Activated naive CD8-positive, alpha-beta T cell (primary cell): ENCODE results near the gene CDH4.

Experiments used
- H3K27ac Mint-ChIP-seq: one replicate; pipeline ENCODE4 v1.8.0; 2021; ENCODE audit warnings: mixed read lengths
- H3K27me3 Mint-ChIP-seq: one replicate; pipeline ENCODE4 v1.8.0; 2021; ENCODE audit warnings: mixed read lengths
- H3K36me3 Mint-ChIP-seq: one replicate; pipeline ENCODE4 v1.8.0; 2021; ENCODE audit warnings: mixed read lengths
- H3K4me1 Mint-ChIP-seq: one replicate; pipeline ENCODE4 v1.8.0; 2021; ENCODE audit warnings: low read depth, mixed read lengths
- H3K4me3 Mint-ChIP-seq: one replicate; pipeline ENCODE4 v1.8.0; 2021; ENCODE audit warnings: mild to moderate bottlenecking, mixed read lengths
- H3K9me3 Mint-ChIP-seq: one replicate; pipeline ENCODE4 v1.8.0; 2021; ENCODE audit warnings: low read depth, mixed read lengths

Gene CDH4

DNA sequence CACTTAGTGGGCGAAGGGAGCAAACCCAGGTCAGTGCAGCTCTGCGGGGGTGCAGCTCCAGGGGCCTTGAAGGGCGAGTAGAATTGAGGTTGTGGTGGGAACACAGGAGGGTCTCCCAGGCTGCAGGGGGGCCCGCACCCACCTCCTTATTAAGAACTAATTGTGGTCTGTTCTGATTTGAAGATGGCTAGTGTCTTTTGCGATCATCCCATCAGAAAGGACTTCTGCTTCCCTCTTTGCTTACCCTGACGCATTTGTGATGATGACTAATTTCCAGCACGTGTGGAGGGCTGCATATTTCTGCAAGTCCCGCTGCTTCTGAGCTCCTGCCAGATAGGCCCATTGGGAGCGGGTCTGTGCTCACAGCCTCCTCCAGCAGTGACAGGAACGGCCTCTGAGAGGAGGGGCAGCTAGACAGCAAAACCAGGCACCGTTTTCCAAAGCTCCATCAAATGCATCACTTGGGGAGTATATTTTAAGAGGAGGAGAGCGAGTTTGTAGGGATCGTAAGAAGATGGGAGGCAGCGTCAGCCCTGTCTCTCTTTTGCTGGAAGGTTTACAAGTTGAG, 268.9 kb downstream of the CDH4 start:
- Mint-ChIP-seq H3K9me3 (no peaks in the 10 kb centered on the region), H3K27ac (no peak overlapping the region), H3K4me3 (no peak overlapping the region), H3K27me3 (peaks cover 2% of the 10 kb centered on the region), H3K36me3 (no peaks in the 10 kb centered on the region), H3K4me1 (peaks cover 2% of the 10 kb centered on the region)

DNA sequence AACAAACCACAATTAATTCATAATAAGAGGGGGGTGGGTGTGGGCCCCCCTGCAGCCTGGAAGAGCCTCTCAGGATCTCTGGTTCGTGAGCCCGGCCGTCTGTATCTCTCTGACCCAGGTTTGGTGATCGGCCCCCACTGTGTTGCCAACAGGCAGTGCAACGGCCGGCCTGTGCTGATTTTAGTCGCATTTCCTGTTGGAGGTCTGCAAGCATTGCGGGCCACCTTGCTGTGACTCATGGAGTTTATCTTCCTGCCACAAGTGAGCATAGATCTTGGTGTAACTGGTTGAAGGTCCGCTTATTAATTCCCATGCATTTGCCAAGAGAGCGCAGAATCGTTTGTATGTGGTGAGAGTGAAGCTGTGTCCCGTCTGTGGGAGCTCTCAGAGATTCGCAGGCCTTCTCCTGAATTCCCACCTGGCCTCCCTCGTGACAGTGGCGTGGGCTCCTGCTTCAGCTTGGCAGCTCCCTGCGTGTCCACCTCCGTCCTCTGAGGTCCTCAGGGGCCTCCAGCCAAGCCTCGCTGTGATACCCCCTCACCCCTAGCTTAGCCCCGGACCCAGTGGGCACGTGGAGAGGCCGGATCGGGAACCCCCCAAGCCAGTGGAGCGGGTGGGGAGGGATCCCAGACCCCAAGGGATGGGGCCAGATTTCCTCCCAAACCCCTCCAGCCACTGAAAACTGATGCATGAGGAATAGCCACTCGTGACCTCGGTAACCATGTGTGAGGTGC, 269.8 kb downstream of the CDH4 start:
- H3K27me3 Mint-ChIP-seq = no peaks in the 10 kb centered on the region
- H3K27ac Mint-ChIP-seq = no peak overlapping the region
- no peak overlapping the region for H3K4me3 Mint-ChIP-seq
- H3K4me1 Mint-ChIP-seq = peaks cover 2% of the 10 kb centered on the region
- no peaks in the 10 kb centered on the region for H3K9me3 Mint-ChIP-seq
- H3K36me3 Mint-ChIP-seq = no peaks in the 10 kb centered on the region

DNA sequence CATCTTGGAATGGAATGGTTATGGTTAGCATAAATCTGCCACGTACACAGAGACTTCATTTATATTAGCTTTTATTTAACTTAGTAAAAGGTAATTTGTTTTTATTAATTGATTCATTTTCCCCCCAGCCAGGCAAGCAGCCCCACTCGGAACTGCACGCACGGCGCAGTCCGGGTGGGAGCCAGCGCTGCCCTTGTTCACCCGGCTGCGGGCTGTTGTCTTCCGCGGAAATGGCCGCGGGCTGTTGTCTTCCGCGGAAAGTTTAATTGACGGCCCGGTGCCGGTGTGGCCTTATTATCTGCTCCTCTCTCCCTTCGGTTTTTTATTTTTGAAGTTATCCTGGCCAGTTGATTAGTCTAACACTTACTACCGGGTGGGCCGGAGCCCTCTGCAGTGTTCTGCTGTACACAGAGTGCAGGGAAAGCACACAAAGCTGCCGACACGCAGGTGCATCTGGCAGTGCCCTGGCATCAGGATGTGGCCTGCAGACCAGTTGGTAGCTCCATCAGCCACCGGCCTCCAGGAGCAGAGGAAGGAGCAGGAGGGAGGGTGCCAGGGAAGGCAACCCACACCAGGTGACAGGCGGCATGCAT, 270.5 kb downstream of the CDH4 start:
- no peak overlapping the region for H3K4me3 Mint-ChIP-seq
- H3K9me3 Mint-ChIP-seq = no peaks in the 10 kb centered on the region
- peaks cover 2% of the 10 kb centered on the region for H3K4me1 Mint-ChIP-seq
- no peaks in the 10 kb centered on the region for H3K27me3 Mint-ChIP-seq
- no peak overlapping the region for H3K27ac Mint-ChIP-seq
- no peaks in the 10 kb centered on the region for H3K36me3 Mint-ChIP-seq

DNA sequence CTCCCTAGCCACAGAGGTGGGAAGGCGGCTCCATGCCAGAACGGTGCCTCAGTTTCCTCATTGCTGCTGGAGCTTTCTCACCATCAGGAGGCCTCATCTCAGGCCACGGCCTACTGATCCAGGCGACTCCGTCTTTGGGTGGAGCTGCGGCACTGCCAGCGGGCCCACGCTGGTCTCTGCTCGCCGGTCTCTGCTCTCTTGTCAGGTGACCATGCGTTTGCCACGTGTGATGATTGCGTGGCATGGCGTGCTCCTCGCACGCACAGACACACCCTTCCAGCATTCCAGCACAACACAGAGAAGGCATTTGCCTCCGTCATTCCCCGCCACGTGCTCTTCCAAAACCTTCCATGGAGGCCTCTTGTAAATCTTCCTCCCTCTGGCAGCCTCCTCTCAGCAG, 271.1 kb downstream of the CDH4 start:
- H3K27ac Mint-ChIP-seq = no peak overlapping the region
- no peaks in the 10 kb centered on the region for H3K9me3 Mint-ChIP-seq
- peaks cover 2% of the 10 kb centered on the region for H3K4me1 Mint-ChIP-seq

DNA sequence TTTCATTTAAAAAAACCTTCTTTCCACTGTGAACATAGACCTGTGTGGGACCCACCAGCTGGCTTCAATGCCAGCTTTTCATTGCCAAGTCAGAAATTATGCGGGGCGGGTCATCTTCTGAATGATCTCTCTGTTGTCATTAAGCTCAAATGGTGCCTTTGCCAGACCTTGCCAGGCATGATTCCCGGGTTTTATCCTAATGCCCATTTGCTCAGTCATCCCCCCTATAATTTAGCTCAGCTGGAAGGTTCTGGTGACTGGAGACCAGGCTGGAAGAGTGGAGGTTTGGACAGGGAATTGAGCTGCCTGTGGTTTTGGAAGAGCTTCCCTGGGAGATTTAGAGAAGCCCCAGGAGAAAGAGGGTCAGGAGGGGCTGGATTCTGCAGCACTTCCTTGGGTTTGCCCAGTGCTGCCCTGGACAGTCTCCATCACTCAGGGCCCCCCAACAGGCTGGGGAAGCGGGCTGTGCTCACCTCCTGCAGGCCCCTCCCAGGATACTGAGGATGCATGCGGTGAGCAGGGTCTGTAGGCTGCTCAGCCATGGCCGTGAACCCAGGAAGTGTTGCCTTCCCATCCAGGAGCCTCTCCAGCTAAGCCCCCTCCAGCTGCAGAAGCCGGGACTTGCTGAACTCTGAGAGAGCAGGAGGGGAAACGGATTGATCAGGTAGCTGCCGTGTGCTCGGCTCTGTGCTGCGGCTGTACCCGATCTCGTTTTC, 273.0 kb downstream of the CDH4 start:
- Mint-ChIP-seq H3K27me3 (no peaks in the 10 kb centered on the region), H3K36me3 (no peaks in the 10 kb centered on the region), H3K4me1 (peaks cover 2% of the 10 kb centered on the region), H3K4me3 (no peak overlapping the region), H3K27ac (no peak overlapping the region), H3K9me3 (no peaks in the 10 kb centered on the region)

More for the DNA sequence above, 271.1 kb downstream of the CDH4 start:
- Mint-ChIP-seq H3K4me3 (no peak overlapping the region), H3K27me3 (no peaks in the 10 kb centered on the region), H3K36me3 (no peaks in the 10 kb centered on the region)

DNA sequence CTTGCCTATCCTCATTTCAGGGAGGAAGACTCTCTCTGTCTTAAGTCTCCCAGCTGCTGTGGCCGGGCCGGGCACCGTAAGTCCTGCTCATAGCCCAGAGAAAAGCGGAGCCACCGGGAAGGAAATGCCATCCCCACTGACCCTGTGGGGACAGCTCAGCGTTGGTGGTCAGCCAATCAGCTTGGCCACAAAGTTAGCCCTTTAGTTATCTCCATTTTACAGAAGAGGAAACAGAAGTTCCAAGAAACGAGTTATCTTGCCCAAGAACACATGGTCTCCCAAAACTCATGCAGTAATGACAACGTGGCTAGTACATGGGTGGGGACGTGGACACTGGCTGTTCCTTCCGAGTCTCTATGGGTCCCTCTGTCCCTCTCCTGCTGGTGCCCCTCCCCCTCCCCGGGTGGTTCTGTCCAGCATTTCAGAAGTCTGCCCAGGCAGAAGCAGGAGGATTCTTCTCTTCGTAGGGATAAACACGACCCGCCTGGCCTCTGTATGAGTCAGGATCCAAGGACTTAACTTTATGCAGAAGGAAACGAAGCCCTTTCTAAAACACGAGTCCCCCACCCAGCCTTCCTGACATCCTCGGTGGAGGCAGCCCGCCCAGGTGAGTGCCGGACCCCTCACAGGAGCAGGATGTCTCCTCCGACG, 273.8 kb downstream of the CDH4 start:
- Mint-ChIP-seq H3K4me3 (no peak overlapping the region), H3K4me1 (peaks cover 2% of the 10 kb centered on the region)

DNA sequence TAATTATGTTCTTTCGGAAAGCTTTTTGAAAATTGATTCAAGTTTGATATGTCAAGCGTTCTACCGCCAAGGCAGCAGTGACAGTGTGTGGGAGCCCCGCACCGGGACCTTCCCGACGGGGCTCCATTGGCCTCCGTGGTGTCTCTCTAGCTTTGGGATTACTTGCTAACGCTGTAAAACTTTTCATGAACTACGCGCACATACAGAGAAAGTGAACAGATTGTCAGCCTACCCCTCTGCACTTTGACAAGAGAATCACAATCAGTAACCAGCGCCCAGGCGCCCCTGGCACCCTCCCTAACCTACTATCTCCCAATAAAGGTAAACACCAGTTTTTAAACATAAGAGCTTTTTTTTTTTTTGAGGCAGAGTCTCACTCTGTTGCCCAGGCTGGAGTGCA, 274.8 kb downstream of the CDH4 start:
- Mint-ChIP-seq H3K27me3 (no peaks in the 10 kb centered on the region), H3K36me3 (no peaks in the 10 kb centered on the region), H3K27ac (no peak overlapping the region), H3K4me1 (no peaks in the 10 kb centered on the region), H3K9me3 (no peaks in the 10 kb centered on the region), H3K4me3 (no peak overlapping the region)

More for the DNA sequence above, 273.8 kb downstream of the CDH4 start:
- Mint-ChIP-seq H3K36me3 (no peaks in the 10 kb centered on the region), H3K27ac (no peak overlapping the region), H3K9me3 (no peaks in the 10 kb centered on the region), H3K27me3 (no peaks in the 10 kb centered on the region)

DNA sequence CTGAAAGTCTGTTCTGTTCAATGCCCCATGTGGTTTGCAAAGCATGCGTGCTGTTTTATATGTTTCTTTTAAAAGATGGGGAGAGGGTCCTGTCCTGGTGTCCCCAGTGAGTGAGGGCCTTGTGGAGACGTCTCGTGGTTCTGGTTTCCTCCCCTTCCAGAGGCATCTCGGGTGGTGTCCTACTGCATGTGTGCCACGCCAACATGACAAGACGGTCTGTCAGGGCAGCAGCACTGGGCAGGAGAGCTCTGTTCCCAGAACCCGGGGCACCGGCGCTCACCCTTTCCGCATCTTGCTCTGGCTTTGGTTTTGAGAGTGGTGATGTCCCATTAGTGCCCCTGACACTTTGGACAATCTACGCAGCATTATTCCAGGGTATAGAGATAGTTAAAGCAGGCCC, 275.6 kb downstream of the CDH4 start:
- no peaks in the 10 kb centered on the region for H3K36me3 Mint-ChIP-seq

DNA sequence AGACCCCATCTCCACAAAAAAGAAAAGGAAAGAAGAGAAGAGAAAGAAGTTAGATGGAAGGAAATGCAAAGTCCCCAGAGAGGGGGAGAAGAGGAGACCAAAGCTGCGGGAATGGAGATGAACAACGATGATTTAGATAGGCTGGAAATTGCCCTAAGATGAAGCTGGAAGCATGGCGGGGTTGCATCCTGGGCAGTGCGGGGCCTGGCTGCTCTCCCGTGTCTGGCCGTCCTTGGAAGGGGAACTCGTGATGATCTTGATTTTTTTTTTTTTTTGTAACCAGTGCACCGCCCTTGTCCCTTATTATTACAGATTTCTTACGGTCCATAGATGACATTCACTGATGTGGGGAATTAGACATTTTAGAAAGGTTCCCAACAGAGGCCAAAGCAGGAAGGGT, 276.5 kb downstream of the CDH4 start:
- H3K9me3 Mint-ChIP-seq = no peaks in the 10 kb centered on the region
- no peaks in the 10 kb centered on the region for H3K36me3 Mint-ChIP-seq
- no peak overlapping the region for H3K4me3 Mint-ChIP-seq
- no peak overlapping the region for H3K27ac Mint-ChIP-seq
- no peaks in the 10 kb centered on the region for H3K4me1 Mint-ChIP-seq
- no peaks in the 10 kb centered on the region for H3K27me3 Mint-ChIP-seq

More for the DNA sequence above, 275.6 kb downstream of the CDH4 start:
- Mint-ChIP-seq H3K4me3 (no peak overlapping the region), H3K4me1 (no peaks in the 10 kb centered on the region), H3K27ac (no peak overlapping the region), H3K27me3 (no peaks in the 10 kb centered on the region), H3K9me3 (no peaks in the 10 kb centered on the region)

DNA sequence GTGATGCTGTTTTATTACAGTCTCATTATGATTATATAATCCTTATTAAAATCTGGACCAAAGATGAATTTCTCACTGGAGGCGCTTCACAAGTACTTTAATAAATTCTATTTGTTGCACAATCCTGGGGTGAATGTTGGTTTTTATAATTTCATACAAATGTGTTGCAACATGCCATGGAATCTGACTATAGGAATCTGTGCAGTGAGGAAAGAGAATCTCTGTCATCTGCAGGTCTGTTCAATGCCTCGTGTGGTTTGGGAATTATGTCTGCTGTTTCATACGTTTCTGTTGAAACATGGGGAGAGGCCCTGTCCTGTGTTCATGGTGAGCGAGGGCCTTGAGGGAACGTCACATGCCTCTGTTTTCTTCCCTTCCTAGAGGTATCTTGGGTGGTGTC, 277.3 kb downstream of the CDH4 start:
- Mint-ChIP-seq H3K4me3 (no peak overlapping the region), H3K27ac (no peak overlapping the region), H3K36me3 (no peaks in the 10 kb centered on the region), H3K4me1 (no peaks in the 10 kb centered on the region), H3K27me3 (no peaks in the 10 kb centered on the region), H3K9me3 (no peaks in the 10 kb centered on the region)

DNA sequence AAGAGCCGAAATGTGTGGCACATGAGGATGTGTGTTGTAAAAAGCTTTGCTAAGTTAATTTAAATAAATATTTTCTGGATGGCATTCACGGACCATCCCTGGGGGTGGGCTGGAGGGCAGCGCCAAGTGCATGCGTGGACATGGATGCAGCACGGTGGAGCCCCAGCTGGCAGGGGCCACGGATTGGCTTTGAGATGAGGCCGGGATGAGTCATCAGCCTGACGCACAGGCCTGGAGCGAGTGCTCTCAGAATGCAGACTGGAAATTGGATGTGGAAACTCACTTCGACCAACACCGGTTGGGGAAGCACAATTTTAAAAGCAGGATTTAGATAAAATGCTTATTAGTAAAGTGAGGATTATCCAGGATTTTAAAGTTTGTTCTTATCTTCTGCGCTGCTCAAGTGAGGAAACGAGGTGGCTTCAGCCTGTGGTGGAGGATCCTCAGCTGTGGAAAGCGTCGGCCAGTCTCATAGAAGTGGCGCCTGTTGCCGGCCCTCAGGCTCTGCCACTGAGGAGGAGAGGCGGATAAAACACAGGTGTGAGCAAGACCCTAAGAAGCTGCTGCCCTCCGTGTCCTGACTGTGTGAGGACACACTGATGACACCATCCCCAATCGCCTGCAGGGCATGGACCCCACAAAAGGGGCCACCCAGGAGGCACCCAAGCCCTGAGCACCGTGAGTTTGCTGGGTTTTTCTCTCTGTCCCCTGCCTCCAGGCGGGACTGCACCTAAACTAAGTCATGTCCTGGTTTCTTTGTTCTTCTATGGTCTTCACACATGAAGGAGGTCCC, 279.7 kb downstream of the CDH4 start:
- H3K36me3 Mint-ChIP-seq = no peaks in the 10 kb centered on the region
- H3K4me1 Mint-ChIP-seq = no peaks in the 10 kb centered on the region
- H3K27ac Mint-ChIP-seq = no peak overlapping the region
- H3K9me3 Mint-ChIP-seq = no peaks in the 10 kb centered on the region
- H3K27me3 Mint-ChIP-seq = no peaks in the 10 kb centered on the region
- H3K4me3 Mint-ChIP-seq = no peak overlapping the region

DNA sequence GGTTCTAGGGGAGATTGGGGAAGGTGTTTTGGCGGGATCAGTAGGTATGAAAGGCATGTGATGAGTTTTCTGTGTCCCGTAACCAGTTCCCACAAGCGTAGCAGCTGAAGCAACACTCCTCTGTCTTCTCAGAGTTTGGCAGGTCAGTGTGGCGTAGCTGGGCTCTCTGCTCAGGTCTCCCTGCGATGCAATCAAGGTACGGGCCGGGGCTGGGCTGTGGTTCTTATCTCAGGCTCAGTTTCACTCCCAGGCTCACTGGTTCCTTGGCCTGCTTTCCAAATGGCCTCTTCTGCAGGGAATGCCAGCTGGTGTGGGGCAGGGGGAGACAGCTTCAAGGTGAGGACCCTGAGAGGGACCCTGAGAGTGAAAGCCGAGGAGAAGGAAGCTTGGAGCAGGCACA, 280.7 kb downstream of the CDH4 start:
- H3K9me3 Mint-ChIP-seq = no peaks in the 10 kb centered on the region
- H3K4me1 Mint-ChIP-seq = no peaks in the 10 kb centered on the region
- no peaks in the 10 kb centered on the region for H3K36me3 Mint-ChIP-seq
- no peak overlapping the region for H3K4me3 Mint-ChIP-seq
- H3K27me3 Mint-ChIP-seq = no peaks in the 10 kb centered on the region
- H3K27ac Mint-ChIP-seq = no peak overlapping the region

DNA sequence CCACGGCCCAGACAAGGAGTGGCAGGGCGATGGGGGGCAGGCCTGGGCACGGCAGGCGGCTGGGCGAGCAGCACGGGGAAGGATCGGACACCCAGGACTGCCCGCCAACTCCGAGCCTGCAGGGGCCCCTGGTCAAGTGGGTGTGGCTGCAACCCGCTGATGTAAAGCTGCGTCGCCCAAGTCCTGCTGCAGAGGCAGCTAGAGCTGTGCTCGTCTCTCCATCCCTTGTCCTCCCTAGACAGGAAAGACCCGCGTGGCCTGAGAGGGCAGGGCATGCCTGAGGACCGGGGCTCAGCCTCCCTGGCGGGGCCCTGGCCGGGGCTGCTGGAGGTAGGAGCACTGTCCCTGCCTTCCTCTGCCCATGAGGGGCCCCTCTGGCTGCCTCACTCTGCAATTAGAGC, 281.2 kb downstream of the CDH4 start:
- Mint-ChIP-seq H3K4me3 (no peak overlapping the region), H3K4me1 (no peaks in the 10 kb centered on the region), H3K36me3 (no peaks in the 10 kb centered on the region), H3K9me3 (no peaks in the 10 kb centered on the region), H3K27ac (no peak overlapping the region), H3K27me3 (no peaks in the 10 kb centered on the region)

DNA sequence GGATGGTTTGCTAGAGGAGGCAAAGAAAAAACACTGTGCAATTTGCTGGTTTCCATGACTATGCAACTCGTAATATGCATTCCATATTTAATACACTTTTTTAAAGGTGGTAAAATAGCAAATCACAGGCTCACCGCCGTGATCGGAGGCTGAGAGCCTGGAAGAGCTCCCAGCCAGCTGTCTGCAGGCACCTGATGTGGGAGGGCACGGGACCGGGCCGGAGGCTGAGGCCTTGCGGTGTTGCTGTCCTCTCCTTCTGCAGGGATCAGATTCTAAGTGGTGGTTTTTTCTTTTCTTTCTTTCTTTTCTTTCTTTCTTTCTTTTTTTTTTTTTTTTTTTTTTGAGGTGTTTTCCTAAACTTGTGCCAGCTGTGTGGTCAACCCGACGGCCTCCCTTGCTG, 282.3 kb downstream of the CDH4 start:
- H3K4me3 Mint-ChIP-seq = no peak overlapping the region
- no peaks in the 10 kb centered on the region for H3K27me3 Mint-ChIP-seq
- H3K4me1 Mint-ChIP-seq = no peaks in the 10 kb centered on the region
- no peak overlapping the region for H3K27ac Mint-ChIP-seq
- no peaks in the 10 kb centered on the region for H3K9me3 Mint-ChIP-seq
- no peaks in the 10 kb centered on the region for H3K36me3 Mint-ChIP-seq
